ENCODE data around the gene WDR86.

The WDR86 gene

DNA sequence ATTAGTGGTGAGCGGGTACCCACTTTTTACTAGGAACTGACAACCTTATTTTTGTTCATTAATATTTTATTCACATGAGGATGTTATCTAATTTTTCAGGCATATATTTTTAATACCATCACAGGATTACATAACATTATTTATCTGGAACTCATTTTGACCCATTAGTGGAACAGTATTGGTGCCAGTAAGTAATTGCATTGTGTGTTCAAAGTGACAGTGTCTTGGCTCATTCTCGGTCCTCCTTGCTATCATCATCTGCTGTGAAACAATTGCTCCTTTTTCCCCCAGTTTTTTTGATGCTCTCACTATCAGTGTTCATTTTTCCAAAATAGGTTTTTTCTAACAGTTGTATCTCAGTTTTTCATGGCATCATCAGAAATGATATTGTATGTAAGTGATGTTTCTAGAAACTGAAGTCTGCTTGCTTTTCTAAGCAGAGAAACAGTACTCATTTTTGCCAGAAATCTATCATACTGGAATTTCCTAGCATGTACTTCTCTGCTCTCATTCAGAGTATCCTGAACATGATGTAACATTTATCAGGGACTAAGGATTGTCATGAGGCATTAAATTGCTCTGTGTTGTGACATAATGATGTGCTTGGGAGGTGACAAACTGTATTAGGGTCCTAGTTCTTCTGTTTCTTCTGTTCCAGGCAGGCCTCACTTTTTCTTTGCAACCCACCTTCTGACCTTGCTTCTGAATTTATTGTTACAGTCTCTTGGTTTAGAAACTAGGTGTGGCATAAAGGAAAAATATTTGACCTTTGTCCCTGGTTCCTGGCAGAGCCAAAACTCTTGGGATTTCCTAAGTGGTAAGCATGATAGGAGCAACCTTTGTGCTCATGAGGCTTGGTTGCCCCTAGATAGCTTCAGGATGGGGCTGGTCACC is 64.0 kb downstream of the WDR86 start:
- TF ChIP-seq TOX (CRISPR knock-in tag; IDR thresholded peaks at IDR 0.05; ENCODE audit: borderline replicate concordance), result peak; percentile 33; the same call in 1 of the 2 replicates
- TF ChIP-seq BACH2 (CRISPR knock-in tag; IDR thresholded peaks at IDR 0.05; ENCODE audit: borderline replicate concordance), result no peak
- TF ChIP-seq, protein P1, sequence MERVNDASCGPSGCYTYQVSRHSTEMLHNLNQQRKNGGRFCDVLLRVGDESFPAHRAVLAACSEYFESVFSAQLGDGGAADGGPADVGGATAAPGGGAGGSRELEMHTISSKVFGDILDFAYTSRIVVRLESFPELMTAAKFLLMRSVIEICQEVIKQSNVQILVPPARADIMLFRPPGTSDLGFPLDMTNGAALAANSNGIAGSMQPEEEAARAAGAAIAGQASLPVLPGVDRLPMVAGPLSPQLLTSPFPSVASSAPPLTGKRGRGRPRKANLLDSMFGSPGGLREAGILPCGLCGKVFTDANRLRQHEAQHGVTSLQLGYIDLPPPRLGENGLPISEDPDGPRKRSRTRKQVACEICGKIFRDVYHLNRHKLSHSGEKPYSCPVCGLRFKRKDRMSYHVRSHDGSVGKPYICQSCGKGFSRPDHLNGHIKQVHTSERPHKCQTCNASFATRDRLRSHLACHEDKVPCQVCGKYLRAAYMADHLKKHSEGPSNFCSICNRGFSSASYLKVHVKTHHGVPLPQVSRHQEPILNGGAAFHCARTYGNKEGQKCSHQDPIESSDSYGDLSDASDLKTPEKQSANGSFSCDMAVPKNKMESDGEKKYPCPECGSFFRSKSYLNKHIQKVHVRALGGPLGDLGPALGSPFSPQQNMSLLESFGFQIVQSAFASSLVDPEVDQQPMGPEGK (CRISPR knock-in tag; IDR thresholded peaks at IDR 0.05; ENCODE audit: borderline replicate concordance), result peak; percentile 30; the same call in 1 of the 2 replicates
- TF ChIP-seq ZFP3 (CRISPR knock-in tag; IDR thresholded peaks at IDR 0.05), result no peak
- peak; percentile 90 for TF ChIP-seq ISL1 (CRISPR knock-in tag; IDR thresholded peaks at IDR 0.05)
- TF ChIP-seq ZFP30 (CRISPR knock-in tag; IDR thresholded peaks at IDR 0.05), result no peak
- TF ChIP-seq ZNF8 (CRISPR knock-in tag; IDR thresholded peaks at IDR 0.05), result no peak
- TF ChIP-seq OSR1 (CRISPR knock-in tag; IDR thresholded peaks at IDR 0.05), result no peak
- no peak for TF ChIP-seq RARB (CRISPR knock-in tag; IDR thresholded peaks at IDR 0.05)
- no peak for TF ChIP-seq ARNTL (CRISPR knock-in tag; IDR thresholded peaks at IDR 0.05; ENCODE audit: borderline replicate concordance, low read depth)
- TF ChIP-seq SNAI2 (CRISPR knock-in tag; IDR thresholded peaks at IDR 0.05), result no peak
- TF ChIP-seq TCF4 (CRISPR knock-in tag; IDR thresholded peaks at IDR 0.05; ENCODE audit: borderline replicate concordance), result no peak
- no peak for ATAC-seq

DNA sequence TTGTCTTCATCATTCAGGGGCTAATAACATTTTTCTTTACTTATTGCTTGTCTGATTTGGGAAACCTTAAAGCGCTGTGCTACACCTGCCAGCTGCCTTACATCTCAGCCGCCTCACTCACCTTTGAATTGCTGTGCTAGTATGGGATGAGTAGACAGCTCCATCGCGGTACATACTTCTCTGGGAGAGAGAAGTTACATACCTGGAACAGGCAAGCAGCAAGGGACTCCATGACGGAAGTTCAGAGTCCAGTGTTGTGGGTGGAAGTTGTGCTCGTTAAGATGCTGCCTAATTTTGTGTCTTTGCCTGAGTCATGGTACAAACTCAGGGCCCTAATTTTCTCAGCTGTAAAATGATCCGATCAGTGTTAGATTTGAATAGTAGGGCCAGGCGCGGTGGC is 66.3 kb downstream of the WDR86 start:
- TF ChIP-seq, protein P2, sequence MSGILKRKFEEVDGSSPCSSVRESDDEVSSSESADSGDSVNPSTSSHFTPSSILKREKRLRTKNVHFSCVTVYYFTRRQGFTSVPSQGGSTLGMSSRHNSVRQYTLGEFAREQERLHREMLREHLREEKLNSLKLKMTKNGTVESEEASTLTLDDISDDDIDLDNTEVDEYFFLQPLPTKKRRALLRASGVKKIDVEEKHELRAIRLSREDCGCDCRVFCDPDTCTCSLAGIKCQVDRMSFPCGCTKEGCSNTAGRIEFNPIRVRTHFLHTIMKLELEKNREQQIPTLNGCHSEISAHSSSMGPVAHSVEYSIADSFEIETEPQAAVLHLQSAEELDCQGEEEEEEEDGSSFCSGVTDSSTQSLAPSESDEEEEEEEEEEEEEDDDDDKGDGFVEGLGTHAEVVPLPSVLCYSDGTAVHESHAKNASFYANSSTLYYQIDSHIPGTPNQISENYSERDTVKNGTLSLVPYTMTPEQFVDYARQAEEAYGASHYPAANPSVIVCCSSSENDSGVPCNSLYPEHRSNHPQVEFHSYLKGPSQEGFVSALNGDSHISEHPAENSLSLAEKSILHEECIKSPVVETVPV (CRISPR knock-in tag; IDR thresholded peaks at IDR 0.05), result no peak
- TF ChIP-seq TCF4 (CRISPR knock-in tag; IDR thresholded peaks at IDR 0.05; ENCODE audit: borderline replicate concordance) (no peak), RARB (CRISPR knock-in tag; IDR thresholded peaks at IDR 0.05) (no peak), ZNF70 (CRISPR knock-in tag; IDR thresholded peaks at IDR 0.05) (no peak), ESRRG (CRISPR knock-in tag; IDR thresholded peaks at IDR 0.05) (no peak), ARNTL (CRISPR knock-in tag; IDR thresholded peaks at IDR 0.05; ENCODE audit: borderline replicate concordance, low read depth) (no peak), GLIS3 (CRISPR knock-in tag; IDR thresholded peaks at IDR 0.05) (no peak), OSR1 (CRISPR knock-in tag; IDR thresholded peaks at IDR 0.05) (no peak), BACH2 (CRISPR knock-in tag; IDR thresholded peaks at IDR 0.05; ENCODE audit: borderline replicate concordance) (no peak), SNAI2 (CRISPR knock-in tag; IDR thresholded peaks at IDR 0.05) (no peak), ZNF565 (CRISPR knock-in tag; conservative IDR thresholded peaks at IDR 0.05; ENCODE audit: low read depth) (no peak), ZFP3 (CRISPR knock-in tag; IDR thresholded peaks at IDR 0.05) (no peak), ZC3H10 (CRISPR knock-in tag; IDR thresholded peaks at IDR 0.05) (no peak), ISL1 (CRISPR knock-in tag; IDR thresholded peaks at IDR 0.05) (no peak), ZFP30 (CRISPR knock-in tag; IDR thresholded peaks at IDR 0.05) (no peak), CSDC2 (CRISPR knock-in tag; IDR thresholded peaks at IDR 0.05) (no peak)
- TF ChIP-seq, protein P3, sequence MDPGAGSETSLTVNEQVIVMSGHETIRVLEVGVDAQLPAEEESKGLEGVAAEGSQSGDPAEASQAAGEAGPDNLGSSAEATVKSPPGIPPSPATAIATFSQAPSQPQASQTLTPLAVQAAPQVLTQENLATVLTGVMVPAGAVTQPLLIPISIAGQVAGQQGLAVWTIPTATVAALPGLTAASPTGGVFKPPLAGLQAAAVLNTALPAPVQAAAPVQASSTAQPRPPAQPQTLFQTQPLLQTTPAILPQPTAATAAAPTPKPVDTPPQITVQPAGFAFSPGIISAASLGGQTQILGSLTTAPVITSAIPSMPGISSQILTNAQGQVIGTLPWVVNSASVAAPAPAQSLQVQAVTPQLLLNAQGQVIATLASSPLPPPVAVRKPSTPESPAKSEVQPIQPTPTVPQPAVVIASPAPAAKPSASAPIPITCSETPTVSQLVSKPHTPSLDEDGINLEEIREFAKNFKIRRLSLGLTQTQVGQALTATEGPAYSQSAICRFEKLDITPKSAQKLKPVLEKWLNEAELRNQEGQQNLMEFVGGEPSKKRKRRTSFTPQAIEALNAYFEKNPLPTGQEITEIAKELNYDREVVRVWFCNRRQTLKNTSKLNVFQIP (CRISPR knock-in tag; IDR thresholded peaks at IDR 0.05; ENCODE audit: borderline replicate concordance, low read depth), result no peak
- TF ChIP-seq, protein P4, sequence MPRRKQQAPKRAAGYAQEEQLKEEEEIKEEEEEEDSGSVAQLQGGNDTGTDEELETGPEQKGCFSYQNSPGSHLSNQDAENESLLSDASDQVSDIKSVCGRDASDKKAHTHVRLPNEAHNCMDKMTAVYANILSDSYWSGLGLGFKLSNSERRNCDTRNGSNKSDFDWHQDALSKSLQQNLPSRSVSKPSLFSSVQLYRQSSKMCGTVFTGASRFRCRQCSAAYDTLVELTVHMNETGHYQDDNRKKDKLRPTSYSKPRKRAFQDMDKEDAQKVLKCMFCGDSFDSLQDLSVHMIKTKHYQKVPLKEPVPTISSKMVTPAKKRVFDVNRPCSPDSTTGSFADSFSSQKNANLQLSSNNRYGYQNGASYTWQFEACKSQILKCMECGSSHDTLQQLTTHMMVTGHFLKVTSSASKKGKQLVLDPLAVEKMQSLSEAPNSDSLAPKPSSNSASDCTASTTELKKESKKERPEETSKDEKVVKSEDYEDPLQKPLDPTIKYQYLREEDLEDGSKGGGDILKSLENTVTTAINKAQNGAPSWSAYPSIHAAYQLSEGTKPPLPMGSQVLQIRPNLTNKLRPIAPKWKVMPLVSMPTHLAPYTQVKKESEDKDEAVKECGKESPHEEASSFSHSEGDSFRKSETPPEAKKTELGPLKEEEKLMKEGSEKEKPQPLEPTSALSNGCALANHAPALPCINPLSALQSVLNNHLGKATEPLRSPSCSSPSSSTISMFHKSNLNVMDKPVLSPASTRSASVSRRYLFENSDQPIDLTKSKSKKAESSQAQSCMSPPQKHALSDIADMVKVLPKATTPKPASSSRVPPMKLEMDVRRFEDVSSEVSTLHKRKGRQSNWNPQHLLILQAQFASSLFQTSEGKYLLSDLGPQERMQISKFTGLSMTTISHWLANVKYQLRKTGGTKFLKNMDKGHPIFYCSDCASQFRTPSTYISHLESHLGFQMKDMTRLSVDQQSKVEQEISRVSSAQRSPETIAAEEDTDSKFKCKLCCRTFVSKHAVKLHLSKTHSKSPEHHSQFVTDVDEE (CRISPR knock-in tag; IDR thresholded peaks at IDR 0.05), result no peak
- TF ChIP-seq, protein P5, sequence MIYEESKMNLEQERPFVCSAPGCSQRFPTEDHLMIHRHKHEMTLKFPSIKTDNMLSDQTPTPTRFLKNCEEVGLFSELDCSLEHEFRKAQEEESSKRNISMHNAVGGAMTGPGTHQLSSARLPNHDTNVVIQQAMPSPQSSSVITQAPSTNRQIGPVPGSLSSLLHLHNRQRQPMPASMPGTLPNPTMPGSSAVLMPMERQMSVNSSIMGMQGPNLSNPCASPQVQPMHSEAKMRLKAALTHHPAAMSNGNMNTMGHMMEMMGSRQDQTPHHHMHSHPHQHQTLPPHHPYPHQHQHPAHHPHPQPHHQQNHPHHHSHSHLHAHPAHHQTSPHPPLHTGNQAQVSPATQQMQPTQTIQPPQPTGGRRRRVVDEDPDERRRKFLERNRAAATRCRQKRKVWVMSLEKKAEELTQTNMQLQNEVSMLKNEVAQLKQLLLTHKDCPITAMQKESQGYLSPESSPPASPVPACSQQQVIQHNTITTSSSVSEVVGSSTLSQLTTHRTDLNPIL (CRISPR knock-in tag; IDR thresholded peaks at IDR 0.05; ENCODE audit: low read depth), result no peak

More for the DNA sequence above, 66.3 kb downstream of the WDR86 start:
- no peak for ATAC-seq

Measured in SK-N-SH treated with all-trans-retinoic acid at 6 μM for 48 hours (cell line).